ENCODE data around the gene ZFTA.

DNA sequence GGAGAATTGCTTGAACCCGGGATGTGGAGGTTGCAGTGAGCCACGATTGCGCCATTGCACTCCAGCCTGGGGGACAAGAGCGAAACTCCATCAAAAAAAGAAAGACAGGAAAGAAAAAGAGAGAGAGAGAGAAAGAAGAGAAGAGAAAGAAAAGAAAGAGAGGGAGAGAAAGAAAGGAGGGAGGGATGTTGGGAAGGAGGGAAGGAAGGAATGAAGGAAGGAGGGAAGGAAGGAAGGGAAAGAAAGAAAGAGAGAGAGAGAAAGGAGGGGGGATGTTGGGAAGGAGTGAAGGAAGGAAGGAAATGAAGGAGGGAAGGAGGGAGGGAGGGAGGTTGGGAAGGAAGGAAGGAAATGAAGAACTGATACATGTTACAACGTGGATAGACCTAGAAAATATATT is 32.3 kb upstream of the ZFTA start:
- no peak for TF ChIP-seq POLR2A (IDR thresholded peaks at IDR 0.05)
- TF ChIP-seq, protein P1, sequence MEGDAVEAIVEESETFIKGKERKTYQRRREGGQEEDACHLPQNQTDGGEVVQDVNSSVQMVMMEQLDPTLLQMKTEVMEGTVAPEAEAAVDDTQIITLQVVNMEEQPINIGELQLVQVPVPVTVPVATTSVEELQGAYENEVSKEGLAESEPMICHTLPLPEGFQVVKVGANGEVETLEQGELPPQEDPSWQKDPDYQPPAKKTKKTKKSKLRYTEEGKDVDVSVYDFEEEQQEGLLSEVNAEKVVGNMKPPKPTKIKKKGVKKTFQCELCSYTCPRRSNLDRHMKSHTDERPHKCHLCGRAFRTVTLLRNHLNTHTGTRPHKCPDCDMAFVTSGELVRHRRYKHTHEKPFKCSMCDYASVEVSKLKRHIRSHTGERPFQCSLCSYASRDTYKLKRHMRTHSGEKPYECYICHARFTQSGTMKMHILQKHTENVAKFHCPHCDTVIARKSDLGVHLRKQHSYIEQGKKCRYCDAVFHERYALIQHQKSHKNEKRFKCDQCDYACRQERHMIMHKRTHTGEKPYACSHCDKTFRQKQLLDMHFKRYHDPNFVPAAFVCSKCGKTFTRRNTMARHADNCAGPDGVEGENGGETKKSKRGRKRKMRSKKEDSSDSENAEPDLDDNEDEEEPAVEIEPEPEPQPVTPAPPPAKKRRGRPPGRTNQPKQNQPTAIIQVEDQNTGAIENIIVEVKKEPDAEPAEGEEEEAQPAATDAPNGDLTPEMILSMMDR (IDR thresholded peaks at IDR 0.05 in 4 of 5, conservative IDR thresholded peaks at IDR 0.05 in 1 of 5): no peak
